LNCAP (cell line): ENCODE results near the gene FARS2.

Source experiments
- CTCF ChIP-seq: fragments of 450-650 bp; IDR thresholded peaks from 2 replicates; pipeline ENCODE4 v1.5.1; 2017; ENCODE audit warnings: mild to moderate bottlenecking

FARS2 gene

GRCh38 chr6:5520796-5521195 lies 259.5 kb downstream of the FARS2 start:
- no peak for TF ChIP-seq CTCF

GRCh38 chr6:5521322-5521721 lies 260.0 kb downstream of the FARS2 start:
- no peak for TF ChIP-seq CTCF

- no peak for TF ChIP-seq CTCF
These were observed 260.8 kb downstream of the FARS2 start for GRCh38 chr6:5522147-5522546.

GRCh38 chr6:5524110-5524509 lies 262.8 kb downstream of the FARS2 start:
- no peak for TF ChIP-seq CTCF

GRCh38 chr6:5525209-5525608 lies 263.9 kb downstream of the FARS2 start:
- TF ChIP-seq CTCF: no peak

GRCh38 chr6:5529015-5529414 lies 267.7 kb downstream of the FARS2 start:
- no peak for TF ChIP-seq CTCF

- no peak for TF ChIP-seq CTCF
These were observed 268.4 kb downstream of the FARS2 start for GRCh38 chr6:5529733-5530132.

- no peak for TF ChIP-seq CTCF
These were observed 269.8 kb downstream of the FARS2 start for GRCh38 chr6:5531161-5531560.
